Nephron progenitor cell (in vitro differentiated cells): ENCODE measurements around the gene PRODH.

Experiments used
- DNase-seq: peaks from one replicate; pipeline ENCODE4 v3.0.0; 2021
- H3K27ac Mint-ChIP-seq: 2 replicates; pipeline ENCODE4 v1.8.0; 2021; ENCODE audit warnings: mild to moderate bottlenecking, moderate library complexity, mixed read lengths
- H3K27me3 Mint-ChIP-seq: 2 replicates; pipeline ENCODE4 v1.8.0; 2021; ENCODE audit warnings: mild to moderate bottlenecking, low read depth, mixed read lengths; ENCODE audit not compliant: poor library complexity
- H3K36me3 Mint-ChIP-seq: 2 replicates; pipeline ENCODE4 v1.8.0; 2021; ENCODE audit warnings: low read depth, mixed read lengths
- H3K4me1 Mint-ChIP-seq: 2 replicates; pipeline ENCODE4 v1.8.0; 2021; ENCODE audit warnings: mixed read lengths
- H3K4me3 Mint-ChIP-seq: 2 replicates; pipeline ENCODE4 v1.8.0; 2021; ENCODE audit warnings: mild to moderate bottlenecking, moderate library complexity, mixed read lengths
- H3K9me3 Mint-ChIP-seq: 2 replicates; pipeline ENCODE4 v1.8.0; 2021; ENCODE audit warnings: mild to moderate bottlenecking, moderate library complexity, mixed read lengths
- TF ChIP-seq, protein P1 (sequence below): fragments of 200-600 bp; sonication (generic); IDR thresholded peaks from 2 replicates; pipeline ENCODE4 v1.5.0; 2021; ENCODE audit warnings: antibody characterized with exemption

Gene PRODH

DNA sequence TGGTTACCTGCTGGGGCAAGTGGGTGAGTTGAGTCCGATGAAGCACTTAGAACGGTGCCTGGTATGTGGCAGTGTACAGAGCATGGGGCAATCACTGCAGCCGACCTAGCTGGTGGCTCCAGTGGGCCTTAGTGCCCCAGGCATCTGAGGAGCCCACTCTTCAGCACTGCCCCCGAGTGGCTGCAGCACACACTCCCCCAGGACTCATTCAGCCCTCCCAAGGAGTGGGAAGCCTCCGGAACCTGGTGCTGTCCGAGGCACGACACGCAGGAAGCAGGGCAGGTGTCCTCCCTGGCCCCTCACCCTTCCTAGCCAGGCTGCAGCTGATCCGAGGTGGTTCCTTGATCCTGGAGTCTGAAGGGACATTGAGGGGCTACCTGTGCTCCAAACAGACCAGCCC lies 42.4 kb upstream of the PRODH start:
- Mint-ChIP-seq H3K27me3 (peaks cover 12% of the 10 kb centered on the region), H3K27ac (no peak overlapping the region), H3K9me3 (peaks cover 18% of the 10 kb centered on the region), H3K4me3 (no peak overlapping the region), H3K4me1 (no peaks in the 10 kb centered on the region), H3K36me3 (no peaks in the 10 kb centered on the region)
- no peak for DNase-seq
- TF ChIP-seq, protein P1, sequence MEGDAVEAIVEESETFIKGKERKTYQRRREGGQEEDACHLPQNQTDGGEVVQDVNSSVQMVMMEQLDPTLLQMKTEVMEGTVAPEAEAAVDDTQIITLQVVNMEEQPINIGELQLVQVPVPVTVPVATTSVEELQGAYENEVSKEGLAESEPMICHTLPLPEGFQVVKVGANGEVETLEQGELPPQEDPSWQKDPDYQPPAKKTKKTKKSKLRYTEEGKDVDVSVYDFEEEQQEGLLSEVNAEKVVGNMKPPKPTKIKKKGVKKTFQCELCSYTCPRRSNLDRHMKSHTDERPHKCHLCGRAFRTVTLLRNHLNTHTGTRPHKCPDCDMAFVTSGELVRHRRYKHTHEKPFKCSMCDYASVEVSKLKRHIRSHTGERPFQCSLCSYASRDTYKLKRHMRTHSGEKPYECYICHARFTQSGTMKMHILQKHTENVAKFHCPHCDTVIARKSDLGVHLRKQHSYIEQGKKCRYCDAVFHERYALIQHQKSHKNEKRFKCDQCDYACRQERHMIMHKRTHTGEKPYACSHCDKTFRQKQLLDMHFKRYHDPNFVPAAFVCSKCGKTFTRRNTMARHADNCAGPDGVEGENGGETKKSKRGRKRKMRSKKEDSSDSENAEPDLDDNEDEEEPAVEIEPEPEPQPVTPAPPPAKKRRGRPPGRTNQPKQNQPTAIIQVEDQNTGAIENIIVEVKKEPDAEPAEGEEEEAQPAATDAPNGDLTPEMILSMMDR = no peak

DNA sequence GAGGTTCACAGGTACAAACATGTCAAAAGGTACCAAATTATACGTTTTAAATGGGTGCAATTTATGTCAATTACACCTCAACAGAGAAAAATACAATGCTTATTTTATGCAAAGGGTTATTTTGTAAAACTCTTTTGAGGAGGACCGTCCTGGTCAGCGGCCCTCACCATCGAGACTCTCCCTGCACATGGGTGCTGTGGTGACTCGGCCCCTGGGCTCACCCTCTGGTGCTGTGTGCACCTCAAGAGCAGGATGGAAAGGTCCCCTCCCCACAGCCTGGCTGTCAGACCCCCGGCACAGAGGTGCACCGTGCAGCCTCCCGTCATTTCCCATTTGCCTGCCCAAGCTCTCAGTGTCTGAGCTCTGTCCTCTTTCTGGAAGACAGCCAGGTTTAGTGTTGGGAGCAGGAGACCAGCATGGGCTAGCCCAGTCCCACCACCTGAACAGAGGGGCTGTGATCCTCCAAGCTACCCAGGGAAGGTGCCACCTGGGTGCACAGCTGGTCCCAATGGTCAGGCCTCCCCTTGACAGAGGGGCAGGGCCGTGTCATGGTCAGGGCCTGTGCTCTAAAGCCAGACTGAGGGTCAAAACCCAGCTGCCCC lies 41.8 kb upstream of the PRODH start:
- Mint-ChIP-seq H3K9me3 (peaks cover 18% of the 10 kb centered on the region), H3K27ac (no peak overlapping the region), H3K27me3 (peaks cover 12% of the 10 kb centered on the region), H3K36me3 (no peaks in the 10 kb centered on the region), H3K4me3 (no peak overlapping the region), H3K4me1 (no peaks in the 10 kb centered on the region)
- TF ChIP-seq, protein P1 = no peak
- no peak for DNase-seq

DNA sequence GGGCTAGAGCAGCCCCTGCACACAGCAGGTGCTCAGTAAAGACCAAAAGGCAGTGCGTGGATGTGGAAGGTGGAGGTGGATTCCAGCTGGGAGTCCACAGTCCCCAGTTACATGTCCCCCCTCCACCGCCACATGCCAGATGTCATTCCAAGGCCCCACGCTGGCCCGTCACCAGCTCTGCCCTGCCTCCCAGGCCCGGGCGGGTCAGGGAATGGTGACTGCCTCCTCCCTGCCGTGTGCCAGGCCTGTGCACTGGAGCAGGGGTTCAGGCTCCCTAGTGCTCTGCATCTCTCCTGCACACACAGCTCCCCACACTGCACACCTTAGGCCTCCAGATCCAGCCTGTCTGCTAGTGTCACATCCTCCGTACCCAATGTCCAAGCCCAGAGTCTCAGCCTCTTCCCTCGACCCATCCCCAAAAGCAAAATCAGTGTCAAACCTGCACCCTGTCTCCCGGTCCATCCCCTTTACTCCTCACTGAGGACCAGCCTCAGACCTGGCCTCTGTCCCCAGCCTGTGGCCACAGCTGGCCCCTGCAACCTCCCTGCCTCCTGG lies 40.2 kb upstream of the PRODH start:
- Mint-ChIP-seq H3K27me3 (peaks cover 26% of the 10 kb centered on the region), H3K4me3 (no peak overlapping the region), H3K27ac (no peak overlapping the region), H3K4me1 (no peaks in the 10 kb centered on the region), H3K9me3 (peaks cover 13% of the 10 kb centered on the region), H3K36me3 (no peaks in the 10 kb centered on the region)
- DNase-seq = no peak
- TF ChIP-seq, protein P1 = no peak

DNA sequence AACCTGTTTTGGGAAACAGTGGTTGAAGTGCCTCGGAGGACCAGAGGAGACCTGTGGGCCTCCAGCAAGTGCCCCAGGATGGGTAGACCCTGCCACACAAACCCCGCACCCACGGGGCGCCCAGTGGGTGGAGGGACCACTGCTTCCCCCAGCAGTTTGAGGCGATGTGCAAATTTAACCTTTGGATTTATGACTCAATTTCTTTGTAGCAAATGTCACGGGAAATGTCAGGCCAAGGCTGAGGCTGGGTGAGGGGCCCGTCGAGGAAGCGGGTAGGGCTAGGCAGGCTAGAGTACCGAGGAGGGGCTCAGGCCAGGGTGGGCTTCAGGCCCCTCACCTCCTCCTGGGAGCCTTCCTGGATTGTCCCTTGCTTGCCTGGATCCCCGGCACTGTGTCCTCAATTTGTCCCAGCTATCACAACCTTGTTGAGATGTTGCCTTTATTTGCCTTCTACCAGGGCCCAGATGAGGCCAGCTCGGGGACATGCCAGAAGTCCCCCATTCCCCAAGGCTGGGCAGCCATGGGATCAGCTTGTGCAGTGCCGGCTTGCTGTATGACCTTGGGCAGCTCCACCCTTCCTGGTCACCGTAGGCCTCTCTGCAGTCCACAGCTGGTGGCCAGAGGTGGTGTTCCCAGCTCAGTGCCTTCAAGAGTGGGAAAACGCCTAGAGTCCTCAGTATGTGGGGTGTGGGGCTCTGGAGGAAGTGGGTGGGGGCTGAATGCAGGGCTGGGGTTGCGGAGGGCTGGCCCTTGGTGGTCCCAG lies 39.5 kb upstream of the PRODH start:
- H3K27ac Mint-ChIP-seq = no peak overlapping the region
- TF ChIP-seq, protein P1 = no peak
- H3K4me3 Mint-ChIP-seq = no peak overlapping the region
- peaks cover 7% of the 10 kb centered on the region for H3K9me3 Mint-ChIP-seq
- H3K4me1 Mint-ChIP-seq = no peaks in the 10 kb centered on the region
- H3K27me3 Mint-ChIP-seq = peaks cover 31% of the 10 kb centered on the region
- no peaks in the 10 kb centered on the region for H3K36me3 Mint-ChIP-seq
- no peak for DNase-seq

DNA sequence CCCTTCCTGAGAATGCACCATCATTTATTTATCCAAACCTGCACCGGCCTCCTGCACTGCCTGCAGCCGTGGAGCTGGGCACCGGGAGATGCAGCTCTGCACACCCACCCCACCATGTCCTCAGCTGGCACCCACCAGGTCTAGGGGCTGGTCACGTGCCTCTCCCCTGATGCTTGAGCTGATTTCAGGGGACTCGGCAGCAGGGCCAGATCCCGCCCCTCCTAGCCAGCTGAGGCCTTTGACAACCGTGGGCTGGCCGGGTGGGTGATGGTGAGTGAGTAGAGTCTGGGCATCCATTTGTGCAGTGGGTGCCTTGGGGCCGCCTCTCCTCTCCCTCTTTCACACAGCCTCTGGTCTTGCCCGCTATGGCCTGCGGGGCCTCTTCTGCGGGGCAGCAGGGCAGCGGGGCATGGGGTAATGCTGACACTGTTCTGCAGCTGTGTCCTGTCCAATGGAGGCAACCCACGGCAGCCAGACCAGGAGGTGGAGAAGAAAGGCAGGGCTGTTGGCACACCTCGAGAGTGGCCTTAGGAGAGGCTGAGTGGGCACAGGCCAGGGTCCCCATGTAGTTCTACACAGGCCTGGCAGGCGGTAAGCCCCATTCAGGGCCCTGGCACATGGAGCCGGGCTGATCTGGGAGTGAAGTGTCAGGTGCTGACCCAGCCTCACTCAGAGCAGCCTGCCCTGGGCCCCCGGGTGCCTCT lies 38.5 kb upstream of the PRODH start:
- peaks cover 34% of the 10 kb centered on the region for H3K27me3 Mint-ChIP-seq
- DNase-seq = no peak
- TF ChIP-seq, protein P1 = no peak
- no peak overlapping the region for H3K4me3 Mint-ChIP-seq
- no peaks in the 10 kb centered on the region for H3K36me3 Mint-ChIP-seq
- H3K4me1 Mint-ChIP-seq = no peaks in the 10 kb centered on the region
- no peak overlapping the region for H3K27ac Mint-ChIP-seq
- H3K9me3 Mint-ChIP-seq = no peaks in the 10 kb centered on the region
